HepG2 (cell line): ENCODE data around the gene ZDHHC18. TPM values are rescaled to one million over a fixed set of nuclear protein-coding genes. Genes with fewer than 3 reads are reported as not detected.
"Not testable (repeated sequence)": the region's sequence is repeated elsewhere in the genome, so short reads cannot be mapped to it uniquely, and the experiment has no call there.

Source experiments
- ATAC-seq: fragments of 200-7000 bp; cut with Tn5 transposase; 3 replicates; pipeline ENCODE4 v1.9.1; 2020; ENCODE audit warnings: mild to moderate bottlenecking, moderate library complexity
- BruUV-seq: library from RNA; stranded (reverse); fragments of 400-500 nt; replicated peaks from 2 replicates; lab custom pipeline; 2021; lab: Mats Ljungman, UMichigan
- CTCF ChIA-PET: fragments of 300-600 bp; formaldehyde crosslinking; extraction: SDS; loops from one replicate; lab custom pipeline; 2021; ENCODE audit warnings: low total read pairs, inconsistent platforms, low intra/inter-chr PET ratio; lab: Yijun Ruan, JAX
- POLR2A ChIA-PET: fragments of 350-600 bp; sonication (Branson Sonifier 250); formaldehyde crosslinking; loops from one replicate; lab custom pipeline; 2020; ENCODE audit warnings: antibody characterized with exemption, inconsistent platforms; lab: Yijun Ruan, JAX
- DNase-seq: peaks from one replicate; pipeline ENCODE4 v3.0.0-alpha.2; 2015; ENCODE audit warnings: low spot score
- FAIRE-seq: peaks from 3 replicates; lab custom pipeline; 2011; peaks lifted over from hg19 to GRCh38; lab: Jason Lieb, UNC
- H2AFZ ChIP-seq: one replicate; pipeline ENCODE4 v1.6.1; 2011; ENCODE audit warnings: low read length, inconsistent platforms
- H3K27ac ChIP-seq: fragments of 300-600 bp; 3 replicates; pipeline ENCODE4 v1.8.0; 2011; ENCODE audit warnings: mixed run types, mild to moderate bottlenecking, mixed read lengths, low read length, inconsistent platforms; ENCODE audit not compliant: insufficient read depth; ENCODE audit errors: extremely low read length
- H3K27me3 ChIP-seq, 2 experiments: fragments of 200-600 bp in 1 of 2; 2 replicates in 1 of 2; 3 replicates in 1 of 2; pipeline versions ENCODE4 v1.6.0 to v1.8.0; 2011; ENCODE audit warnings: low read length in 2 of 2, mild to moderate bottlenecking in 2 of 2, moderate library complexity in 2 of 2, inconsistent platforms in 1 of 2; ENCODE audit not compliant: insufficient read depth in 2 of 2, control insufficient read depth in 1 of 2
- H3K36me3 ChIP-seq, 2 experiments: fragments of 200-600 bp in 1 of 2; replicated peaks in 1 of 2; 2 replicates in 1 of 2; 3 replicates in 1 of 2; pipeline versions ENCODE4 v1.5.1 to v1.8.0; 2011; ENCODE audit warnings: low read length in 2 of 2, inconsistent platforms in 1 of 2; ENCODE audit not compliant: insufficient read depth in 2 of 2, control insufficient read depth in 1 of 2
- H3K4me1 ChIP-seq: 2 replicates; pipeline ENCODE4 v1.5.1; 2012; ENCODE audit warnings: low read length, inconsistent platforms; ENCODE audit not compliant: insufficient read depth
- H3K4me2 ChIP-seq: 2 replicates; pipeline ENCODE4 v1.6.0; 2011; ENCODE audit warnings: low read depth, low read length, inconsistent platforms
- H3K4me3 ChIP-seq, 3 experiments: fragments of 200-600 bp in 1 of 3; sonication (generic), shearing (Covaris generic) in 1 of 3; replicated peaks in 1 of 3; 2 replicates each; pipeline ENCODE4 v1.5.1; 2011 to 2016; ENCODE audit warnings: low read length in 3 of 3, inconsistent platforms in 2 of 3, low read depth in 2 of 3, mild to moderate bottlenecking in 2 of 3, control low read depth in 1 of 3, mixed read lengths in 1 of 3; ENCODE audit not compliant: insufficient read depth in 1 of 3
- H3K79me2 ChIP-seq: one replicate; pipeline ENCODE4 v1.6.1; 2011; ENCODE audit warnings: low read length, inconsistent platforms; ENCODE audit not compliant: insufficient read depth
- H3K9ac ChIP-seq: 2 replicates; pipeline ENCODE4 v1.6.0; 2011; ENCODE audit warnings: mild to moderate bottlenecking, low read depth, low read length, inconsistent platforms; ENCODE audit not compliant: insufficient read depth
- H3K9me3 ChIP-seq: 2 replicates; pipeline ENCODE4 v1.5.1; 2012; ENCODE audit warnings: mild to moderate bottlenecking, low read length
- H4K20me1 ChIP-seq: 2 replicates; pipeline ENCODE4 v1.6.0; 2011; ENCODE audit warnings: inconsistent platforms, mild to moderate bottlenecking, low read length, moderate library complexity; ENCODE audit not compliant: insufficient read depth
- KMT2A ChIP-seq: sonication (generic); formaldehyde crosslinking; IDR thresholded peaks from 2 replicates; pipeline ENCODE4 v1.4.0; 2020; ENCODE audit warnings: missing genetic modification reagents
- REXO4 ChIP-seq: sonication (generic); formaldehyde crosslinking; IDR thresholded peaks from 2 replicates; pipeline ENCODE4 v1.8.0; 2022; ENCODE audit warnings: missing genetic modification reagents, mild to moderate bottlenecking, borderline replicate concordance
- SMAD1 ChIP-seq: sonication (generic); formaldehyde crosslinking; IDR thresholded peaks from 2 replicates; pipeline ENCODE4 v1.4.0; 2020; ENCODE audit warnings: missing genetic modification reagents, low read depth, mild to moderate bottlenecking, borderline replicate concordance
- SNRNP70 ChIP-seq: fragments of 200-400 bp; formaldehyde crosslinking; IDR thresholded peaks from 2 replicates; pipeline ENCODE4 v1.6.1; 2017; ENCODE audit warnings: mild to moderate bottlenecking, low read depth, low read length, moderate library complexity
- WGBS: methylation state at CpG from one replicate; pipeline ENCODE4 v1.1.6; 2017; ENCODE audit warnings: low lambda C conversion rate; 5-methylcytosine and 5-hydroxymethylcytosine counted together
- in situ Hi-C: cut with HindIII; loops from 2 replicates; pipeline ENCODE4 v1.10.0; 2017; ENCODE audit warnings: low pct_unique_long_range_greater_than_20kb; ENCODE audit not compliant: extremely low pct_ligation_motif_present
- intact Hi-C: fragments of 100-400 bp; cut with micrococcal nuclease; formaldehyde crosslinking; loops from one replicate; pipeline ENCODE4 v1.10.0; 2022; ENCODE audit not compliant: unreplicated experiment
- polyA plus RNA-seq, 8 experiments: library from polyadenylated mRNA; depleted of rRNA in 3 of 8; stranded (reverse) in 7 of 8; unstranded in 1 of 8; fragments of >200 nt; fragmentation: Illumina TruSeq in 4 of 8; extraction: Trizol in 4 of 8; gene quantifications; 2 replicates each; pipeline versions ENCODE4 v1.2.1 to v1.2.3, GENCODE V29; 2011 to 2016; ENCODE audit warnings: low read depth in 4 of 8, missing spikeins in 1 of 8, mixed read lengths in 1 of 8; ENCODE audit not compliant: insufficient read depth in 1 of 8
- total RNA-seq, 5 experiments: library from RNA; depleted of rRNA; stranded (reverse); fragments of >200 nt; fragmentation: Illumina TruSeq; extraction: Trizol; gene quantifications; 2 replicates each; pipeline ENCODE4 v1.2.3, GENCODE V29; 2016; ENCODE audit warnings: low read depth in 1 of 5
- TF ChIP-seq, protein P1 (sequence below): sonication (generic); formaldehyde crosslinking; conservative IDR thresholded peaks from 2 replicates; pipeline ENCODE4 v1.4.0; 2020; ENCODE audit warnings: mild to moderate bottlenecking, missing genetic modification reagents, moderate library complexity
- TF ChIP-seq, protein P2 (sequence below): IDR thresholded peaks from 2 replicates; pipeline ENCODE4 v1.6.1; 2016

The ZDHHC18 gene
- total and polyA plus RNA-seq, 2 of the 13 experiments (the other 11 are each of a cell fraction or from before 2014, with no cell fraction given) = 13.2 to 35.3 TPM

DNA sequence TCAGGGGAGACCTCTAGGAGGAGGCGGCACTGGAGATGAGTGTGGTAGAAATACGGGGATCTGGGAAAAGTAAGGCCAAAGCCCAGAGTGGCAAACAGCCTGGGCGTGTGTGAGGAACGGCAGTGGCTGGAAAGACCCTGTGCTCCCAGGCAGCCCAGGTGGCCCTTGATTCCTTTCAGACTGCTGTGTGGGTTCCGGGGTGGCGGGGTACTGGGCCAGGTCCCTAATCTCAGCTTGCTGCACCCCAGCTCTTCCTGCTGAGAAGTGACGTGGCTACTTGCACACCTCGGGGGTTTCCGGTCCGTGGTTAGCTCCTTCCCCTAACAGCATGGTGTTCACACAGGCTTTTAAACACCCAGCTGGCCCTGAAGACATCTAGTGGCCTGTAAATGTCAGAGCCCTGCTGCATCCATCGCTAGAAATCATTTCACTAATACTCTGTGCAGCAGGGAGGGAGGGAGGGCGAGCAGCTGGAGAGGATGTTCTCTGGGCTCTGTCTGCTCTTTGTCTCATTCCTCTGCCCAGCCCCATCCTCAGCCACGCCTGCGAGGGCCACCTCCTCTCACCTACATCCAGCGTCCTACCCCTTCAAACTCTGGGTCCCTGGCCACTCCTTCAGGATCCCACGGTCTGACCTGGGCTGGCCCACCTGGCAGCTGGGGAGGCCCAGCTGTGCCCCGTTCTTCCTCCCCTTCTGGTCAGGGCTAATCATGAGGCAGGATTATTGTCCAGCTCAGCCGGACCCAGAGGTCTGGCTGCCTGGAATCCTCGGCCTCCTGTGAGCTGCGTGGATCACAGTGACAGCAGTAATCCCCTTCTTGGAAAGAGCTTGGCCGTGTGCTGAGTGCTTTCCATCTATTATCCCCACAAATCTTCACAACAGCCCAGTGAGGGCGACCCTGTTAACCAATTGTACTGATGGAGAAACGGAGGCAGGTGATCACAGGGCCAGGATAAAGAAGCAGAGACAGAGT, 7.2 kb downstream of the ZDHHC18 start (continued):
- TF ChIP-seq, protein P1, sequence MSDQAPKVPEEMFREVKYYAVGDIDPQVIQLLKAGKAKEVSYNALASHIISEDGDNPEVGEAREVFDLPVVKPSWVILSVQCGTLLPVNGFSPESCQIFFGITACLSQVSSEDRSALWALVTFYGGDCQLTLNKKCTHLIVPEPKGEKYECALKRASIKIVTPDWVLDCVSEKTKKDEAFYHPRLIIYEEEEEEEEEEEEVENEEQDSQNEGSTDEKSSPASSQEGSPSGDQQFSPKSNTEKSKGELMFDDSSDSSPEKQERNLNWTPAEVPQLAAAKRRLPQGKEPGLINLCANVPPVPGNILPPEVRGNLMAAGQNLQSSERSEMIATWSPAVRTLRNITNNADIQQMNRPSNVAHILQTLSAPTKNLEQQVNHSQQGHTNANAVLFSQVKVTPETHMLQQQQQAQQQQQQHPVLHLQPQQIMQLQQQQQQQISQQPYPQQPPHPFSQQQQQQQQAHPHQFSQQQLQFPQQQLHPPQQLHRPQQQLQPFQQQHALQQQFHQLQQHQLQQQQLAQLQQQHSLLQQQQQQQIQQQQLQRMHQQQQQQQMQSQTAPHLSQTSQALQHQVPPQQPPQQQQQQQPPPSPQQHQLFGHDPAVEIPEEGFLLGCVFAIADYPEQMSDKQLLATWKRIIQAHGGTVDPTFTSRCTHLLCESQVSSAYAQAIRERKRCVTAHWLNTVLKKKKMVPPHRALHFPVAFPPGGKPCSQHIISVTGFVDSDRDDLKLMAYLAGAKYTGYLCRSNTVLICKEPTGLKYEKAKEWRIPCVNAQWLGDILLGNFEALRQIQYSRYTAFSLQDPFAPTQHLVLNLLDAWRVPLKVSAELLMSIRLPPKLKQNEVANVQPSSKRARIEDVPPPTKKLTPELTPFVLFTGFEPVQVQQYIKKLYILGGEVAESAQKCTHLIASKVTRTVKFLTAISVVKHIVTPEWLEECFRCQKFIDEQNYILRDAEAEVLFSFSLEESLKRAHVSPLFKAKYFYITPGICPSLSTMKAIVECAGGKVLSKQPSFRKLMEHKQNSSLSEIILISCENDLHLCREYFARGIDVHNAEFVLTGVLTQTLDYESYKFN (CRISPR knock-in tag) = no peak
- TF ChIP-seq REXO4 = no peak
- TF ChIP-seq, protein P2, sequence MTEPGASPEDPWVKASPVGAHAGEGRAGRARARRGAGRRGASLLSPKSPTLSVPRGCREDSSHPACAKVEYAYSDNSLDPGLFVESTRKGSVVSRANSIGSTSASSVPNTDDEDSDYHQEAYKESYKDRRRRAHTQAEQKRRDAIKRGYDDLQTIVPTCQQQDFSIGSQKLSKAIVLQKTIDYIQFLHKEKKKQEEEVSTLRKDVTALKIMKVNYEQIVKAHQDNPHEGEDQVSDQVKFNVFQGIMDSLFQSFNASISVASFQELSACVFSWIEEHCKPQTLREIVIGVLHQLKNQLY (CRISPR knock-in tag) = no peak
- no peak for TF ChIP-seq KMT2A (CRISPR knock-in tag)
- TF ChIP-seq SMAD1 (CRISPR knock-in tag) = no peak
- no peak for TF ChIP-seq SNRNP70

DNA sequence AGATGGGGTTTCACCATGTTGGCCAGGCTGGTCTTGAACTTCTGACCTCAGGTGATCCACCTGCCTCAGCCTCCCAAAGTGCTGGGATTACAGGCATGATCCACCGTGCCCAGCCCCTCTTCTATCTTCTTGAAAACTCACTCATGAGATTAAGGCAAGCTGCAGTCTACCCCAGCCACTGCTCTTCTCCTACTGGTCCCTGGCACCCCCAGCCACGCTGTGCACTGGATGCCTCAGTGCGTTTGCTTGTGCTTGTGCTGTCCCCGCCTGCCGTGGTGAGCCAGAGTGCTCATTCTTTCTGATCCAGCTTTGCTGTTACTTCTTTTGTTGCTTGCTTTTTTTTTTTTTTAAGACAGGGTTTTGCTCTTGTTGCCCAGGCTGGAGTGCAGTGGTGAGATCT, 11.2 kb downstream of the ZDHHC18 start:
- 96% methylated on average over 5 of the region's 5 CpGs for WGBS
- peaks cover 30% of the 10 kb centered on the region for H3K4me1 ChIP-seq
- POLR2A ChIA-PET = interaction anchor here (1.9 kb wide), 1 partner anchor 27 kb away, joined by 7 read pairs; no protein-coding TSS in a partner anchor
- DNase-seq, in situ Hi-C loops, H3K4me3 ChIP-seq, BruUV-seq, ATAC-seq, H3K4me2 ChIP-seq, H4K20me1 ChIP-seq, H3K79me2 ChIP-seq, H2AFZ ChIP-seq, CTCF ChIA-PET, FAIRE-seq, H3K27ac ChIP-seq, H3K9me3 ChIP-seq, H3K27me3 ChIP-seq, H3K9ac ChIP-seq: not testable (repeated sequence)
- intact Hi-C loops = loop anchor here (1.0 kb wide), 1 partner anchor 8 kb away; no protein-coding TSS in a partner anchor
- peaks cover 8 to 38% of the 10 kb centered on the region in 2 experiments; a peak in 4 of 5 replicates for H3K36me3 ChIP-seq
